ENCODE results near the gene SLC43A3.

DNA sequence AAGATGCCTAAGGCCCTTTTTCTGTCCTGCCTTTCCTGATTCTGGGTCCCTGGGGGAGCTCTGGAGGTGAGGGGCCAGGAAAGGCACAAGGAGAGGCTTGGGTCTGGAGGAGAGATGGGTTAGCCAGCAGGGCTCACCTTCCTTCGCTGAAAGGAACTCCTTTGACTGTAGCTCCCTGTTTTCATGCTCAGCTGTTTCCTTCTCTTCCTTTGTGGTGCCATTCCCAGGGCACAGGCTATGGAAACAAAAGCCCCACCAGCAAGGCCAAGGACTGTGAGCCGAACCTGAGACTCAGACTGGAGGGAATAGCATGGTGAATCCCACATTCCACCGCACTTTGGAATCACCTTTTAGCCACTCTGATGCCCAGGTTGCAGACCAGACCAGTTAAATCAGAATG lies 10.5 kb downstream of the SLC43A3 start:
- TF ChIP-seq, protein P1, sequence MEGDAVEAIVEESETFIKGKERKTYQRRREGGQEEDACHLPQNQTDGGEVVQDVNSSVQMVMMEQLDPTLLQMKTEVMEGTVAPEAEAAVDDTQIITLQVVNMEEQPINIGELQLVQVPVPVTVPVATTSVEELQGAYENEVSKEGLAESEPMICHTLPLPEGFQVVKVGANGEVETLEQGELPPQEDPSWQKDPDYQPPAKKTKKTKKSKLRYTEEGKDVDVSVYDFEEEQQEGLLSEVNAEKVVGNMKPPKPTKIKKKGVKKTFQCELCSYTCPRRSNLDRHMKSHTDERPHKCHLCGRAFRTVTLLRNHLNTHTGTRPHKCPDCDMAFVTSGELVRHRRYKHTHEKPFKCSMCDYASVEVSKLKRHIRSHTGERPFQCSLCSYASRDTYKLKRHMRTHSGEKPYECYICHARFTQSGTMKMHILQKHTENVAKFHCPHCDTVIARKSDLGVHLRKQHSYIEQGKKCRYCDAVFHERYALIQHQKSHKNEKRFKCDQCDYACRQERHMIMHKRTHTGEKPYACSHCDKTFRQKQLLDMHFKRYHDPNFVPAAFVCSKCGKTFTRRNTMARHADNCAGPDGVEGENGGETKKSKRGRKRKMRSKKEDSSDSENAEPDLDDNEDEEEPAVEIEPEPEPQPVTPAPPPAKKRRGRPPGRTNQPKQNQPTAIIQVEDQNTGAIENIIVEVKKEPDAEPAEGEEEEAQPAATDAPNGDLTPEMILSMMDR (IDR thresholded peaks at IDR 0.05), result no peak
- TF ChIP-seq POLR2AphosphoS5 (IDR thresholded peaks at IDR 0.05), result no peak
